Ammon's horn (tissue), 1 donor: ENCODE results near the gene SLC49A4.

ENCODE experiments used
- DNase-seq: peaks from one replicate; pipeline ENCODE4 v3.0.0-alpha.2; 2016; ENCODE audit warnings: low spot score

The SLC49A4 gene

GRCh38 chr3:122930063-122930997, 135.5 kb downstream of the SLC49A4 start:
- DNase-seq = no peak
